NCI-H345 treated with DMSO at 0.1 percent for 48 hours (cell line): Measurements from ENCODE around the gene SPIN1.
"Not testable (repeated sequence)": the region's sequence is repeated elsewhere in the genome, so short reads cannot be mapped to it uniquely, and the experiment has no call there.

Experiments
- DNase-seq: peaks from one replicate; lab custom pipeline; 2025; ENCODE audit not compliant: unreplicated experiment; lab: John Stamatoyannopoulos, UW

SPIN1 gene

DNA sequence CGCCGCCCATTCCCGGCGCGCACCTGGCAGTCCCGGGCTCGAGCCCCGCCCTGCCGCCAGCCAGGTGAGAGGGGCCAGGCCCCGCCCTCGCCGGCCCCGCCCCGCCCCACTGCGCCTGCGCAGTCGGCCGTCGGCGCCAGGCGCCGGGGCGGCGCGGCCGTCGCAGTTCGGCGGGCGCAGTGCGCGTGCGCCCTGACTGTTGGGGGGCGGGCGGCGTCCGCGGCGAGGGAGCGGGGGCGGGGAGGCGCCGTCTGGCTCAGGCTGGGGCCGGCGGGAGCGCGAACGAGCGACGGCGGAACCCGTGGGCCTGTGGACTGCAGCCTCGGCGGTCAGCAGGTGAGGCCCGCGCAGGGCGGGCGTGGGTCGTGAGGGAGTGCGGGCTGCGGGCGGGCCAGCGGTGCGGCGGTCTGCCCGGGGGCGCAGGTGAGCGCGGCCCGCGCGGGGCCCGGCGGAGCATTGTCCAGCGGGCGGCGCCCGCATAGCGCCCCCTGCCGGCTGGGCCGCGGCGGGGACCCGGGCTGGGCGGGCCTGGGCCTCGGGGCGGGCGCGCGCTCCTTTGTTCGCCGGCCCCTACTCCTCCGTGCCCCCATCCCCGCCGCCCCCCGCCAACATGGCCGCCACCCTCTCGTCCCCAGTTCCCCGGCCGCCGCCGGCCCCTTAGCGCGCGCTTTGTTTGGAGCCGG is at the start of gene SPIN1:
TSS of gene SPIN1 (plus strand) at position 242 of the 683 bp plus-strand sequence. CDS start 38,096 bp downstream, outside the sequence.
- DNase-seq = peak; percentile 35

DNA sequence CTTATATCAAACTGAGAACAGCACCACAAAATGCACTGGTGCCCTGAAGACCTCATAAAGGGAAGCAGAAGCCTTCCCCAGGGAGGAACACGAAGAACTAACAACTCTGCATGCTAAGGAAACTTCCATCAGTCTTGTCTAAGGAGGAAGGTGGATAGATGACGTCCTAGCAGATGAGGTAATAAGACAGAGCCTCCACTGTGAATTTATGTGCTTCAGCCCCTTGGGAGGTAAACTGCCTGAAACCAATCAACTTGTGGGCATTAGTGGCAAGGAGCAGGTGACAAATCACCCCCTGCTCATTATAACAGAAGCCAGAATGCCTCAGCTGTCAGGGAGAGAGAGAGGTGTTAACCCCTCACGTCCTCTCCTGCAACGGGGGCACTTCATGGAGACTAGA is 48.9 kb upstream of the SPIN1 start:
- DNase-seq = no peak

DNA sequence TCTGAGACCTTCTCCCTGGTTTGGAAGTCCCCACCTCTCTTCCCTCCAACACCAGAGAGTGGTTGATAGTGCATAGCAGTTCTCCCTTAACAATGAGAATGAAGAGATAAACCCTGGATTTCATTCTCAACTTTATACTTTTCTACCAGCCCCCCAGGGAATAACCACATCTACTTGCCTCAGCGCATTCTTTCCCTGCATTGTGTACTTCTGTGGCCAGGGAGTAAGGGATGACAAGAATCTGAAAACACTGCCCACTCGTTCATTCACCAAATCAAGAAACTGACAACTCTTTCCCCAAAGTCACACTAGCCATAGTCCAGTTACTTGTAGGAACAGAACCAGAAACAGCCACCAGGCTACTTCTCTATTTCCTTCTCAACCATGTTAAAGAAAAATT is 46.0 kb upstream of the SPIN1 start:
- DNase-seq = no peak

DNA sequence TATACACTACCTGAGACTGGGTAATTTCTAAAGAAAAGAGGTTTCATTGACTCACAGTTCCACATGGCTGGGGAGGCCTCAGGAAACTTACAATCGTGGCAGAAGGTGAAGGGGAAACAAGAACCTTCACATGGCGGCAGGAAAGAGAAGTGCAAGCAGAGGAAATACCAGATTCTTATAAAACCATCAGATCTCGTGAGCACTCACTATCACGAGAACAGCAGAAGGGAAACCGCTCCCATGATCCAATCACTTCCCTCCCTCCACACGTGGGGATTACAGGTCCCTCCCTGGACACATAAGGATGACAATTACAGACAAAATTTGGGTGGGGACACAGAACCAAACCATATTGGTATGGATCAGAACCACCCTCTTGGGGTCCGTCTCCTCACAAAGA is 44.2 kb upstream of the SPIN1 start:
- DNase-seq = no peak

DNA sequence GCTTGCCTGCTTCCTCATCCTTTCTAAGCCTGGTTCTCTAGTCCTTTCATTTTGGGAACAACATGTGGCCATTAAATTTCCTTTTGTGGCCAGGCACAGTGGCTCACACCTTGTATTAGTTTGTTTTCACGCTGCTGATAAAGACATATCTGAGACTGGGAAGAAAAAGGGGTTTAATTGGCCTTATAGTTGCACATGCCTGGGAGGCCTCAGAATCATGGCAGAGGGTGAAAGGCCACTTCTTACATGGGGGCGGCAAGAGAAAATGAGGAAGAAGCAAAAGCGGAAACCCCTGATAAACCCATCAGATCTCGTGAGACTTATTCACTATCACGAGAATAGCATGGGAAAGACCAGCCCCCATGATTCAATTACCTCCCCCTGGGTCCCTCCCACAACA is 37.9 kb upstream of the SPIN1 start:
- DNase-seq = not testable (repeated sequence)

DNA sequence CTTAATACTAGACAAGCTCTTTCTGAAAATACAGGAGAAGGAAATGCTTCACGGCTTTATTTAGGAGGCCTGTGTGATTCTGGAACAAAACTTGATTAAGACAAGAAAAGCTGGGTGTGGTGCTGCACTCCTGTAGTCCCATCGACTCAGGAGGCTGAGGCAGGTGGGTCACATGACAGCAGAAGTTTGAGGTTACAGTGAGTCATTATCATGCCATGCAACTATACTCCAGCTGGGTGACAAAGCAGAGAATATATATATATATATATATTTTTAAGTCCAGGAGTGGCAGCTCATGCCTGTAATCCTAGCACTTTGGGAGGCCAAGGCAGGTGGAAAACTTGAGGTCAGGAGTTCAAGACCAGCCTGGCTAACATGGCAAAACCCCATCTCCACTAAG is 33.1 kb upstream of the SPIN1 start:
- DNase-seq = no peak

DNA sequence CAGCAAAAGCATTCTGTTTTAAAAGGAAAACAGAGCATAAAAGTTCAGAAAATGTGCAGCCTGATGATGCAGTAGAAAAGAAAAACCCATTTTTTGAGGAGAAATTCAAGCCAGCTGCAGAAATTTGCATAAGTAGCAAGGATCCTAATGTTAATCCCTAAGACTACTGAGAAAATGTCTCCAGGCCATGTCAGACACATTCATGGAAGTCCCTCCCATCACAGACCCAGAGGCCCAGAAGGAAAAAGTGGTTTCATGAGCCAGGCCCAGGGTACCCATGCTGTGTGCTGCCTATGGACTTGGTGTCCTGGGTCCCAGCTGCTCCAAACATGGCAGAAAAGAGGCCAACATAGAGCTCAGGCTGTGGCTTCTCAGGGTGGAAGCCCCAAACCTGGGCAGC is 31.0 kb upstream of the SPIN1 start:
- not testable (repeated sequence) for DNase-seq

DNA sequence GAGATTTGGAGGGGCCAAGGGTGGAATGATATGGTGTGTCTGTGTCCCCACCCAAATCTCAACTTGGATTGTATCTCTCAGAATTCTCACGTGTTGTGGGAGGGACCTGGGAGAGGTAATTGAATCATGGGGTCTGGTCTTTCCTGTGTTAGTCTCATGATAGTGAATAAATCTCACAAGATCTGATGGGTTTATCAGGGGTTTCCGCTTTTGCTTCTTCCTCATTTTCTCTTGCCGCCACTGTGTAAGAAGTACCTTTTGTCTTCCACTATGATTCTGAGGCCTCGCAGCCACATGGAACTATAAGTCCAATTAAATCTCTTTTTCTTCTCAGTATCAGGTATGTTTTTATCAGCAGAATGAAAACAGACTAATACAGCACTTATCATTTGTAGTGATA is 29.5 kb upstream of the SPIN1 start:
- DNase-seq = no peak

DNA sequence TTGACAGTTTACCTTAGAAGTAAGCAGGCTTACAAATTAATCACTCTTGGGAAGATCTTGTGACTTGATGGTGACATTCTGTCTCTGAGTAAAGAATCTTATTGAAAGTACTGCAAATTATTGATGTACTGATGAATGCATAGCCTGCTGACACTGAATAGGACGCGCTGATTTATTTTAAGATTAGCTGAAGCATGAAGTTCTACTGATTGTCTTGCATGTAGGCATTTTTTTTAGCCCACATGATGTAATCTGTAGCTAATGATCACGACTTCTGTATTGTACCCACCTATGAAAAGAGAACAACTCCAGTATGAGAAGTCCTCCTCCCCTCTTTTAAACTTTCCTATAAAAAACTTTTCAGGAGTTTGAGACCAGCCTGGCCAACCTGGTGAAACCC is 28.3 kb upstream of the SPIN1 start:
- no peak for DNase-seq

DNA sequence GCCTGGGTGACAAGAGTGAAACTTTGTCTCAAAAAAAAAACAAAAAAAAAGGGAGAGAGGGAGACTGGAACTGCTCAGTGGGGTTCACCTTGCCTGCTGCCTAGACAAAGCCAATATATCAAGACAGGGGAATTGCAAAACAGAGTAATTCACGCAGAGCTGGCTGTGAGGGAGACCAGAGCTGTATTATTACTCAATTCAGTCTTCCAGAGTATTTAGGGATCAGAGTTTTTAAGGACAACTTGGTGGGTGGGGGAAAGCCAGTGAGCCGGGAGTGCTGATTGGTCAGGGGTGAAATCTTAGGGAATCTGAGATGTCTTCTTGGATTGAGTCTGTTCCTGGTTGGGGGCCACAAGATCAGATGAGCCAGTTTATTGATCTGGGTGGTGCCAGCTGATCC is 25.6 kb upstream of the SPIN1 start:
- DNase-seq = no peak

DNA sequence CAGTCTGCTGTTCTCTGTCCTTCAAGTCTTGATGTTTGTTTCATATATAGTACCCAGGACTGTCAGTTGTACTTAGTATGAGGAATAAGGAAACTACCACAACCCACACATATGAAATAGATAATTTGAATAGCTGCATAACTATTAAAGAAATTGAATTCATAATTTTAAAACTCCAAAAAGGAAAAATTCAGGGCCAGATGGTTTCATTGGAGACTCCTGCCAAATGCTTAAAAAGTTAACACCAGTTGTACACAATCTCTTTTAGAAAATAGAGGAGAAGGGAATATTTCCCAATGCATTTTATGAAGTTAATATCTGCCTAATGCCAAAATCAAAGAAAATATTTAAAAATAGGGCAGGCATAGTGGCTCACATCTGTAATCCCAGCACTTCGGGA is 24.6 kb upstream of the SPIN1 start:
- DNase-seq = no peak

DNA sequence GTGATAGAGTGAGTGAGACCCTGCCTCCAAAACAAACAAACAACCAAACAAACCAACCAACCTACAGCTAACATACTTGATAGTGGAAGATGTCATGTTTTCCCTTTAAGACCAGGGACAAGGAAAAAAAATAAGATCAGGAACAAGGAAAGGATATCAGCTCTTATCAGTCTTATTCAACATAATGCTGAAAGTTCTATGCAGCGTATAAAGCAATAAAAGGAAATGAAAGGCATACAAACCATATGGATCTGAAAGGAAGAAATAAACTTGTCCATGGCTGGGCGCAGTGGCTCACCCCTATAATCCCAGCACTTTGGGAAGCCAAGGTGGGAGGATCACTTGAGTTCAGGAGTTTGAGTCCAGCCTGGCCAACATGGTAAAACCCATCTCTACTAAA is 23.5 kb upstream of the SPIN1 start:
- no peak for DNase-seq

DNA sequence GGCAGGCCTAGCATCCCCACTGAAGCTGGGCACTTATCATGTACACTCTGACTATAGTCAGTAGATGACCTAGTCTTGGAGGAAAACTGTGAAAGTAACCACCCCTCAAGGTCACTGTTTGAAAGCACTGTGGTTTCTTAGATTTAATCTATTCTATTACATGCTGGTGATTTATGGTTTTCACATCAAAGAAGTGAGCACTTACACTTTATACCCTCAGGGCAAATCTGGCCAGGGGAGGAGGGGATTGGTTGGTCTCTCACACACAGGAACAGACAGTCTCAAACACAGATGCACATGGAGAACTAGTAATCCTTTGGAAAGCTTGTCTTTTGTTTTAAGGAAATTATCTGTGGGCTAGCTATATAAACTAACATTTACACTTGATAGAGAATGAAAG is 17.9 kb upstream of the SPIN1 start:
- no peak for DNase-seq

DNA sequence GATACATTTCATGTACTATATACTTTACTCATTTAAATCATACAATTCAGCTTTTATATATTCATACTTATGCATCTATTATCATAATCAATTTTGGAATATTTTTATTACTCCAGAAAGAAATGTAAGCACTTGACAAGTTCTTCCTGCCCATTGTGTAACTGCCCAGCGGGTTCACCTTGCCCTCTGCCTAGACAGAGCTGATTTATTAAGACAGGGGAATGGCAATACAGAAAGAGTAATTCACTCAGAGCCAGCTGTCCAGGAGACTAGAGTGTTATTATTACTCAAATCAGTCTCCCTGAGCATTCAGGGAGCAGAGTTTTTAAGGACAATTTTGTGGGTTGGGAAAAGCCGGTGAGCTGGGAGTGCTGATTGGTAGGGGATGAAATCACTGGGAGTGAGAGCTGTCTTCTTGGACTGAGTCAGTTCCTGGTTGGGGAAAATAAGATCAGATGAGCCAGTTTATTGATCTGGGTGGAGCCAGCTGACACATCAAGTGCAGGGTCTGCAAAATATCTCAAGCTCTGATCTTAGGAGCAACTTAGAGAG is 16.1 kb upstream of the SPIN1 start:
- no peak for DNase-seq

DNA sequence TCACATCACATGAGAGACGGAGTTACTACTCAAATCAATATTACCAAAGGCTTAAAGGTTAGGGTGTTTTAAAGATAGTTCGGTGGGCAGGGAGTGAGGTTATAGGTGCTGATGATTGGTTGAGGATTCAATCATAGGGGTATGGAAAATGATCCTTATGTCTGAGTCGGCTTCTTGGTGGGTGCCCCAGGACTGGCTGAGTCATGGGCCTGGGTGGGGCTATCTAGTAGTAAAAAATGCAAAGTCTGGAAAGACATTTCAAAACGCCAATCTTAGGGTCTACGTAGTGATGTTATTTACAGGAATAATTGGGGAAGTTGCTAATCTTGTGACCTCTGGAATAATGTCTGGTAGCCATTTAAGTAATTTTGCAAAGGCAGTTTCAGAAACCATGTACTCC is 15.2 kb upstream of the SPIN1 start:
- DNase-seq = no peak

DNA sequence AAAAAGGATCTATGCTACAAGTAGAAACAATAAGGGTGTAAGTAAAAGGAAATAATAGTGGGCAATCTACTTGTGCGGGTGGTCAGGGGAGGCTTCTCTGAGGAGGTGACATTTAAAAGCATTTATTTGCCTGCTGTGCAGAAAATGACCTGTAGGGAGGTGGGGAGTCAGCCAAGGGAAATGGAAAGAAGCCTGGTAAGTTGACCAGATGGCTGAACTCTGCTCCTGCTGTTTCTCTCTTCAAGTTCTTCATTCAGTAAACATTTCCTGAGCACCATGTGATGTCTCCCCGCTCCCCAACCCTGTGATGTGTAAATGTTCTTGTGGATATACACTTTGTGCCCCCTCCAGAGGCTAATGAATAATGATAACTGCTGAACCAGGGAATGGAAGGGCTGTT is 9.9 kb upstream of the SPIN1 start:
- DNase-seq = no peak

DNA sequence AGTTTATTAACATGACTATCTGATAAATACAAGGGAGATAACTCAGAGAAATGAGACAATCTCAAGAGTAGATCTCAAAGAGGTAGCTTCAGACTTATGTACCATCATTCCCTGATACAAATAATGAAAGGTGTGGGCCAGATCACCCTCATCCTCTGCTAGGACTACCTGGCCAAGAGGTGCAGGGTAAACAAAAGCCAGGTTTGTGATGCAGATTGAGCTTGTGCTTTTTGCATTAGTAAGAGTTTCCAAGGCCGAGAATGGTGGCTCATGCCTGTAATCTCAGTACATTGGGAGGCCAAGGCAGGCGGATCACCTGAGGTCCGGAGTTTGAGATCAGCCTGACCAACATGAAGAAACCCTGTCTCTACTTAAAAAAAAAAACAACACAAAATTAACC is 8.9 kb upstream of the SPIN1 start:
- no peak for DNase-seq

DNA sequence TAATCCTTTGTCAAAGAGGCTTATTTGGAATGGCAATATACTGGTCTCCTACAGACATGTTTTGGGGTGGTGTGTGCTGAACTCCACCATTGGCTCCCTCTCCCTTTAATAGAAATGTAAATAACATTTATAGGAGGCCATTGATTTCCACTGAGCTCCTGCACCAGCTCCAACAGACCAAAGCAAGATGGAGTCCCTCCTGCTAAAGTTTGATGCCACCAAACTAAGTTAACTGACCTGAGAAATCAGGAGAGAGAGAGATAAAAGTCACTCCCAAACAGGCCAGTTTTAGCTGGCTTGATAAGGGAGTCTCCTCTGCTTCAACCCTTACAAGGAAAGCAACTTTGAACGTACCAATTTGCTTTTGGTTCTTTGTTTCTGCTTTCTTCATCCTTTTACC is 8.1 kb upstream of the SPIN1 start:
- DNase-seq = no peak

DNA sequence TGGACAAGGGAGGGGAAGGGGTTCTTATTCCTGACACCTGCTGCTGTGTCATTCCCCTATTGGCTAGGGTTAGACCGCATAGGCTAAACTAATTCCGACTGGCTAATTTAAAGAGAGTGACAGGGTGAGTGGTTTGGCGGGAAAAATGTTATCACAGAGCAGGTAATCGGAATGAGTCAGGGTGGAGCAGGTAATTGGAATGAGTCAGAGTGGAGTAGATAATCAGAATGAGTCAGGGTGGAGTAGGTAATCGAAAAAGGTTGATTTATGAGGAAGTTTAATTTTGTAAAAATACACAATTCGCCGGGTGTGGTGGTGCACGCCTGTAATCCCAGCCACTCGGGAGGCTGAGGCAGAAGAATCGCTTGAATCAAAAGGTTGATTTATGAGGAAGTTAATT is 6.9 kb upstream of the SPIN1 start:
- DNase-seq = not testable (repeated sequence)

DNA sequence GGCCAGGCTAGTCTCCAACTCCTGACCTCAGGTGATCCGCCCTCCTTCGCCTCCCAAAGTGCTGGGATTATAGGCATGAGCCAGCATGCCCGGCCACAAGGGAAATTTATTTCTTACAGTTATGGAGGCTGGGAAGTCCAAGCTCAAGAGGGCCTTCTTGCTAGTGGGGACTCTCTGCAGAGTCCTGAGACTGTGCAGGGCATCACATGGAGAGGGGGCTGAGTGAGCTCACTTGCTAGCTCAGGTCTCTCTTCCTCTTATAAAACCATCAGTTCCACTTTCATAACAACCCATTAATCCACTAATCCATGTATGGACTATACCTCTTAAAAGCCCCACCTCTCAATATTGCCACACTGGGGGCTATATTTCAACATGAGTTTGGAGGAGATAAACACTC is 5.1 kb upstream of the SPIN1 start:
- DNase-seq = no peak

DNA sequence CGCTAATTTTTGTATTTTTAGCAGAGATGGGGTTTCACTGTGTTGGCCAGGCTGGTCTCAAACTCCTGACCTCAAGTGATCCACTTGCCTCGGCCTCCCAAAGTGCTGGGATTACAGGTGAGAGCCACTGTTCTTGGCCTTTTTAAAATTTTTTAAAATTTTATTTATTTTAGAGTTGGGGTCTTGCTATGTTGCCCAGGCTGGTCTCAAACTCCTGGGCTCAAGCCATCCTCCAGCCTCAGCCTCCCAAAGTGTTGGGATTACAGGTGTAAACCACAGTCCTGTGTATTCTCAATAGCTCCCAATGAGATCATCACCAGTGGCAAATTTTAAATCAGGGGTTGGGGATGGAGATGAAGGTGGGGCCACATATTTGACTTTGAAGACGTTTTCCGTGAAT is 2.1 kb upstream of the SPIN1 start:
- not testable (repeated sequence) for DNase-seq

DNA sequence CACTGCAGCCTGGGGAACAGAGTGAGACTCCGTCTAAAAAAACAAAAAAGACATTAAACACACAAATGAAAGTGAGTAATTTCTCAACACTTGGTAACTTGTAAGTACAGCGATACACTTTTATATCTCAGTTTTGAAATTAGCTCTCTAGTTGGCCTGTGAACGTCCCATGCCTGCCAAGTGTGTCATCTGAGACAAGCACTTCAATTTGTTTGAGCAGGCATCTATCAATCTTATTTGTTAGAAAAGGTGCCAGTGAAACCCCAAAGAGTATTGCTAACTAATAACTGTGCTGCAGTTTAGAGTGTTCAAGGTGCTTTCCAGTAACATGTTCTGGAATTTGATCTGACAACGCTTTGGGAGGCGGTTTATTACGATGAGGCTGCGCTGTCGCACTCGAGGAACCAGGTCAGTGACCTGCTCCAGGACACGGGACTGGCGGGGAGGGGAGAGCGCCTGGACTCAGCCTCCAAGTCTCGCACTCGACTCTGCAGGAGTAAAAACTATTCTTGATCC is 1.1 kb upstream of the SPIN1 start:
- no peak for DNase-seq
